HFFc6 (cell line): Measurements from ENCODE around the gene CCDC63. TPM values are rescaled to one million over a fixed set of nuclear protein-coding genes. Genes with fewer than 3 reads are reported as not detected.

ENCODE experiments used
- DNase-seq: peaks from one replicate; pipeline ENCODE4 v3.0.0-alpha.2; 2018
- H3K27ac Mint-ChIP-seq: 2 replicates; pipeline ENCODE4 v1.8.0; 2020; ENCODE audit warnings: mild to moderate bottlenecking, mixed read lengths
- H3K27me3 Mint-ChIP-seq: 2 replicates; pipeline ENCODE4 v1.8.0; 2021; ENCODE audit warnings: mild to moderate bottlenecking, moderate library complexity, mixed read lengths; ENCODE audit not compliant: insufficient read depth
- H3K36me3 Mint-ChIP-seq: 2 replicates; pipeline ENCODE4 v1.8.0; 2021; ENCODE audit warnings: low read depth, mixed read lengths
- H3K4me1 Mint-ChIP-seq: 2 replicates; pipeline ENCODE4 v1.8.0; 2020; ENCODE audit warnings: low read depth, mixed read lengths
- H3K4me3 Mint-ChIP-seq: 2 replicates; pipeline ENCODE4 v1.8.0; 2020; ENCODE audit warnings: mild to moderate bottlenecking, moderate library complexity, mixed read lengths
- H3K9me3 Mint-ChIP-seq: 2 replicates; pipeline ENCODE4 v1.8.0; 2020; ENCODE audit warnings: mild to moderate bottlenecking, mixed read lengths
- total RNA-seq, 6 experiments: library from RNA; stranded (reverse); fragmentation: NEBNext Ultra II Directional; extraction: Animal tissue kit (Norgen Biotek cat#: 25700); gene quantifications; 2 replicates in 1 of 6; 3 replicates in 5 of 6; pipeline ENCODE4 v1.2.3, GENCODE V29; 2021
- TF ChIP-seq, protein P1 (sequence below): fragments of 200-600 bp; sonication (generic); IDR thresholded peaks from 2 replicates; pipeline ENCODE4 v1.5.0; 2021; ENCODE audit warnings: antibody characterized with exemption, mild to moderate bottlenecking

CCDC63 gene
- total RNA-seq, 6 experiments from 2014 or later, result not detected

DNA sequence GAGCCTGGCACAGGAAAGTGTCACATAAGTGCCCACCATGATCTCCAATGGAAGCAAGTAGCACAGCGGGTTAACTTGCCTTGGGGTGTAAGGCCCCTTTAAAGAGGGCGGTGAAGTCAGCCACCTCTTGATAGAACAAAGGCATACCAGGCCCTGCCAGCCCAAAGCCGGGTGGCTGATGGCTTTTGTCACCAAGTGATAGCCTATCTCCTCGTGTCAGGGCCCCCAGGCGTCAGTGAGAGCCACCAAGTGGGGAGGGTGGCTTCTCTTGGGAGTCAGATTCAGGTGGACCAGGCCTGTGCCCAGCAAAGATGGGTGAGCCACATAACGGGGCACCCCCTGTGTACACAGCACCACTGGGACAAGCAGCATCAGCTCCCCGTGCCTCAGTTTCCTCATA lies 81.9 kb downstream of the CCDC63 start:
- Mint-ChIP-seq H3K27ac (no peak overlapping the region), H3K4me1 (no peaks in the 10 kb centered on the region), H3K9me3 (no peaks in the 10 kb centered on the region), H3K4me3 (no peak overlapping the region), H3K36me3 (no peaks in the 10 kb centered on the region), H3K27me3 (peaks cover 24% of the 10 kb centered on the region)
- TF ChIP-seq, protein P1, sequence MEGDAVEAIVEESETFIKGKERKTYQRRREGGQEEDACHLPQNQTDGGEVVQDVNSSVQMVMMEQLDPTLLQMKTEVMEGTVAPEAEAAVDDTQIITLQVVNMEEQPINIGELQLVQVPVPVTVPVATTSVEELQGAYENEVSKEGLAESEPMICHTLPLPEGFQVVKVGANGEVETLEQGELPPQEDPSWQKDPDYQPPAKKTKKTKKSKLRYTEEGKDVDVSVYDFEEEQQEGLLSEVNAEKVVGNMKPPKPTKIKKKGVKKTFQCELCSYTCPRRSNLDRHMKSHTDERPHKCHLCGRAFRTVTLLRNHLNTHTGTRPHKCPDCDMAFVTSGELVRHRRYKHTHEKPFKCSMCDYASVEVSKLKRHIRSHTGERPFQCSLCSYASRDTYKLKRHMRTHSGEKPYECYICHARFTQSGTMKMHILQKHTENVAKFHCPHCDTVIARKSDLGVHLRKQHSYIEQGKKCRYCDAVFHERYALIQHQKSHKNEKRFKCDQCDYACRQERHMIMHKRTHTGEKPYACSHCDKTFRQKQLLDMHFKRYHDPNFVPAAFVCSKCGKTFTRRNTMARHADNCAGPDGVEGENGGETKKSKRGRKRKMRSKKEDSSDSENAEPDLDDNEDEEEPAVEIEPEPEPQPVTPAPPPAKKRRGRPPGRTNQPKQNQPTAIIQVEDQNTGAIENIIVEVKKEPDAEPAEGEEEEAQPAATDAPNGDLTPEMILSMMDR, result no peak
- no peak for DNase-seq

DNA sequence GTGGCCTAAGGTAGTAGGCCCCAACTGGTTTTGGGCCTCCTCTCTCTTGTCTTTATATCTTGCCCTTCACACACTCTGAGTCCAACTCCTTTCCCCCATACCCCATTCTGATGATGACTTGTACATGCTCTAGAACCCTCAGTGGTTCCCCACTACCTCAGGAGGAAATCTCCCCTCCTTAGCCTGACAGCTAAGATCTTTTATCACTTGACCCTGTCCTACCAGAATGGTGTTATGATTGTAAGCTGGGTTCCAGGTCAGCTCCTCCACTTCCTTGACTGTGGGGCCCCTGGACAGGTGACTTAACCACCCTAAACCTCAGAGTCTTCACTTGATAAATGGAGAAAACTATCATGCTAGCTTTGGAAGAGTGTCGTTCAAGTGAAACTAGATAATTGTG lies 83.0 kb downstream of the CCDC63 start:
- TF ChIP-seq, protein P1, result no peak
- peaks cover 7% of the 10 kb centered on the region; the same call in 1 of the 2 replicates for H3K4me1 Mint-ChIP-seq
- no peaks in the 10 kb centered on the region for H3K9me3 Mint-ChIP-seq
- H3K36me3 Mint-ChIP-seq, result no peaks in the 10 kb centered on the region
- no peak overlapping the region for H3K27ac Mint-ChIP-seq
- H3K4me3 Mint-ChIP-seq, result no peak overlapping the region
- no peak for DNase-seq
- H3K27me3 Mint-ChIP-seq, result peaks cover 17% of the 10 kb centered on the region

DNA sequence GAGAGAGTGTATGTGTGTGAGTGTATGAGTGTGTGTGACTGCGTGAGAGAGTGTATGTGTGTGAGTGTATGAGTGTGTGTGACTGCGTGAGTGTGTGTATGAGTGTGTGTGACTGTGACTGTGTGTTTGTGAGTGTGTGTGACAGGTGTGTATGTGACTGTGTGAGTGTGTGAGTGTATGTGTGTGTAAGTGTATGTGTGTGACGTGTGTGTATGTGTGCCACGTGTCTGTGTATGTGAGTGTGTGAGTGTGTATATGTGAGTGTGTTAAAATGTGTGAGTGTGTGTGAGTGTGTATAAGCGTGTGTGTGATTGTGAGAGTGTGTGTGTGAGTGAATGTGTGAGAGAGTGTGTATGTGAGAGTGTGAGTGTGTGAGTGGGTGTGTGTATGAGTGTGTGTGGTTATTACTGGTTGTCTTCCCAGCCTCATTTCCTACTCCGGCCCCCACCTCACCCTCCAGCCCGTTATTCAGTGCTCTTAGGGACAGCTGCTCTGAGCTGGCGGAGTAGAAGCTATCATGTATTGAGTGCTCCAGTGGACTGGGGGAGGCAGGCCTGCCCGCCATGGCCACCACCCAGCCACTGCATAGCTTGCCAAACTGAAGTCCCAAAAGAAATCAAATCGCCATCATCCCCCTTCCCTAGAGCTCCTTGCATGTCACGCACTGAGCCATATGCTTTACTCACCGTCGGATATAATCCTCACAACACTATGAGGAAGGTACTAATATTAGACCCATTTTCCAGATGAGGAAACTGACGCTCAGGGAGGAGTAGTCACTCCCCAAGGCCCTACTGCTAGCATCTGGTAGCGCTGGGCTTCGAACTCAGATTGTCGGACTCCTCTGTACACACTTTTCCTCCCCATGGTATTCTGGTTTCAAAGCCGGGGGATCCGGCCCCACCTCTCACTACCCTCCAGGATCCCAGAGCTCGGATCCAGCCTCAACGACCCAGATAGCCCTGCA lies 83.8 kb downstream of the CCDC63 start:
- H3K9me3 Mint-ChIP-seq, result no peaks in the 10 kb centered on the region
- TF ChIP-seq, protein P1, result no peak
- peaks cover 7% of the 10 kb centered on the region; the same call in 1 of the 2 replicates for H3K4me1 Mint-ChIP-seq
- H3K27me3 Mint-ChIP-seq, result peaks cover 16% of the 10 kb centered on the region
- no peak overlapping the region for H3K4me3 Mint-ChIP-seq
- DNase-seq, result no peak
- H3K27ac Mint-ChIP-seq, result no peak overlapping the region
- H3K36me3 Mint-ChIP-seq, result no peaks in the 10 kb centered on the region

DNA sequence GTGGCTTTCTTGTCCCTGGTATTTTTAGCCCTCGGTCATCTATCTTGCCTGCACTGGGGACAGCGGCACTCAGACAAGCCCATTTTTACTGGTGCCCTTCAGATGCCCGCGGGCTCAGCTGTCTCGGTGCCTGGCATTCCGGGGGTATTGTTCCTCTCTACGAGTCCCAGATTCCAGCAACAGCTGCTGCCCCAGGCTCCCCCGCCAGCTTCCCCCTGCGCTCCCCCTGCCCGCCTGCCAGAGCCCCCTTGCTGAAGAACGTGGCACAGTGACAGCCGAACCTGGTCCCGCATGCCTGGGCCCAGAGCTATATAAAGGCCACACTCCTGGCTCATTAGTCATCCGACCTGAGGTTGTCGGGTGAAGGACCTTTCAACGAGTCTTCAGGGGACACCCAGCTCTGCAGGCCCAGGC lies 84.5 kb downstream of the CCDC63 start:
- H3K36me3 Mint-ChIP-seq, result no peaks in the 10 kb centered on the region
- no peak for DNase-seq
- no peak overlapping the region for H3K4me3 Mint-ChIP-seq
- H3K27me3 Mint-ChIP-seq, result peaks cover 10% of the 10 kb centered on the region
- no peaks in the 10 kb centered on the region for H3K9me3 Mint-ChIP-seq
- no peak overlapping the region for H3K27ac Mint-ChIP-seq
- peaks cover 7% of the 10 kb centered on the region; the same call in 1 of the 2 replicates for H3K4me1 Mint-ChIP-seq
- TF ChIP-seq, protein P1, result no peak

DNA sequence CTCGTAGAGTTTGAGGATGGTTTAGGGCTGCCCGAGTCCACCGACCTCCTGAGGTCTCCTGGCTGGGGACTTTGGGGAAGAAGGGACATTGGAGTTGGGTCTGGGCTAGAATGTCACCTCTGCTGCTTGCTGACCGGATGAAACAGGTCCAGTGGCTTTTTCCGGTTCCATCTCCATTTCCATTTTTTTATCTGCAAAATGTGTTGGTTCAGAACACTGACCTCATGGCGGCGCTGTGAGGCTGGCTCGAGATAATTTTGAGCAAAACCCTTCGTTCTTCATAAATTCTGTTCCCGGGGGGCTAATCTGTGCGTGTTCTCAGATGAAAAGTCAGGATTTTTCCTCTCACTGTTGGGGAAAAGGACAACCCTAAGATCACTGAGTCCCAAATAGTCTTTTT lies 85.3 kb downstream of the CCDC63 start:
- TF ChIP-seq, protein P1, result peak; percentile 69
- Mint-ChIP-seq H3K27me3 (peaks cover 7% of the 10 kb centered on the region), H3K9me3 (no peaks in the 10 kb centered on the region), H3K27ac (no peak overlapping the region), H3K4me1 (peaks cover 7% of the 10 kb centered on the region; the same call in 1 of the 2 replicates), H3K36me3 (no peaks in the 10 kb centered on the region), H3K4me3 (no peak overlapping the region)
- DNase-seq, result no peak
